GM18502 (cell line): Measurements from ENCODE around the gene UQCC5.

Experiments
- ATAC-seq: cut with Tn5 transposase; IDR thresholded peaks from one replicate; pipeline ENCODE4 v1.9.1; 2021; ENCODE audit warnings: mild to moderate bottlenecking; ENCODE audit not compliant: unreplicated experiment, poor library complexity

UQCC5 gene

DNA sequence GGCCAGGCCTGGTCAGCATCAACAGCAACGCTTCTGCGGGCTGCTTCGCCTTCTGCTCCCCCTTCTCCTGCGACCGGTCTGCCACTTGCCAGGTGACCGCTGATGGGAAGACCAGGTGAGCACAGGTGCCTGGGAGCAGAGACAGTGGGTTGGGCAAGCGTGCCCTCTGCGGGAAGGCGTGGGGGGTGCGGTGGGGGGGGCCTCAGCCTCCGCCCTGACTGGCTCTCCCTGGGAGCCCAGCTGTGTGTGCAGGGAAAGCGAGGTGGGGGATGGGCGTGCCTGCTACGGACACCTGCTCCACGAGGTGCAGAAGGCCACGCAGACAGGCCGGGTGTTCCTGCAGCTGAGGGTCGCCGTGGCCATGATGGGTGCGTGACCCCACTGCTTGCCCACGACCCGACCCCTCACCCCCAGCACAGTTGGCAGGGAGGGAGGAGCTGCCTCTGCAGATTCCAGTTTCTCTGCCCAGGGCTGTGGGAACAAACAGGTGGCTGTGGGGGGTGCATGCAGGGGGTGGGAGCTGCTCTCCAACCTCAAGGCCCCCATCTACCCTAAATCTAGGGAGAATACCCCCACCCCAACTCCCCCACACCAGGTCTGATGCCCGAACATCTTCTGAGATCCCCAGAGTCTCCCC lies 32.5 kb upstream of the UQCC5 start:
- no peak for ATAC-seq

DNA sequence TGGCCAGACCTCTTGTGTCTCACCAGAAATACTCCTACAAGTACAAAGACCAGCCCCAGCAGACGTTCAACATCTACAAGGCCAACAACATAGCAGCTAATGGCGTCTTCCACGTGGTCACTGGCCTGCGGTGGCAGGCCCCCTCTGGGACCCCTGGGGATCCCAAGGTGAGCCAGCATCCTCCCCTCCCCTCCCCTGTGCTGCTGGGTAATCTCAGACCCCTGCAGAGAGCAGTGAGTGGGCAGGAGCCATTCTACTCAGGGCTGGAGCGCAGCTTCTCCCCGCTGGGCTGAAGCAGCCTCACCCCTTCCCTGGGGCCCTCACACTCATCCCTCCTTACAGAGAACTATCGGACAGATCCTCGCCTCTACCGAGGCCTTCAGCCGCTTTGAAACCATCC lies 31.4 kb upstream of the UQCC5 start:
- ATAC-seq, result no peak

DNA sequence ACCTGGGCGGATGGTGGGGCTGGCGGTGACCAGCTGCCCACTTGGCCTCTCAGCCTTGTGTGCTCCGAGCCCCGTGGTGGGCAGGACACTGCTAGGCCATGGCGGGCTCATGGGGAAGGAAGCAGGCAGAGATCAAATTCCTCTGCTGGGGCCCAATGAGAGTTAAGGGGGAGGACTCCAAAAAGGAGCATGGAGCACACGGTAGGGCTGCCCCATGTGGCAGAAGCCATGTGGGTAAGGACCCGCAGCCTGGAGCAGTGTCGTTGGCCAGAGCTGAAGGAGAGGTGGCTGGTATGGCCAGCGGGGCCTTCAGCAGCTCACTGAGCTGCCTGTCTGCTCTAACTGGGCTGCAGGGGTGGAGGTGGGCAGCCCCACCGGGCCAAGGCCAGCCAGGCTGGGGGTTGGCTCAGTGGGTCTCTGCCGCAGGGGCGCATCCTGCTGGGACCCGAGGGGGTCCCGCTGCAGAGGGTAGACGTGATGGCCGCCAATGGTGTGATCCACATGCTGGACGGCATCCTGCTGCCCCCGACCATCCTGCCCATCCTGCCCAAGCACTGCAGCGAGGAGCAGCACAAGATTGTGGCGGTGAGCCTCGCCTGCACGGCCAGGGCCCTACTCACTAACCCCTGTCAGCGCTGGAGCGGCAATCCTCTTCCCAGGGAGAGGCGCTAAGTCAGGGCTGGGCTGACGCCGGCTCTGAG lies 30.0 kb upstream of the UQCC5 start:
- no peak for ATAC-seq

DNA sequence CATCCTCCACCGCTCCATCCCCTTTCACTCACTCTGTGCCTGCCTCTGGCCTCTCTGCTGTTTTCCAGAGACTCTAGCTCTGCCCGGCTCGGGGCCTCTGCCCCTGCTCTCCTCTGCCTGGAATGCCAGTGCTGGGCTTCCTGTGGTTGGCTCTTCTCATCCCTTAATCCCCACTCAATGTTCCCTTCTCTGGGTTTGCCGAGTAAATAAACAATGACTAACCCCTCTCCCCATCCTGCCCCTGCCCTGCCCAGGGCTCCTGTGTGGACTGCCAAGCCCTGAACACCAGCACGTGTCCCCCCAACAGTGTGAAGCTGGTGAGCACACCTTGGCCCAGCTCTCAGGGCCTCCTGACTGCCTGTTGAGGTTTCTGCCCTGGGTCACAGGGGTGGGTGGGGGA lies 29.0 kb upstream of the UQCC5 start:
- ATAC-seq, result no peak

DNA sequence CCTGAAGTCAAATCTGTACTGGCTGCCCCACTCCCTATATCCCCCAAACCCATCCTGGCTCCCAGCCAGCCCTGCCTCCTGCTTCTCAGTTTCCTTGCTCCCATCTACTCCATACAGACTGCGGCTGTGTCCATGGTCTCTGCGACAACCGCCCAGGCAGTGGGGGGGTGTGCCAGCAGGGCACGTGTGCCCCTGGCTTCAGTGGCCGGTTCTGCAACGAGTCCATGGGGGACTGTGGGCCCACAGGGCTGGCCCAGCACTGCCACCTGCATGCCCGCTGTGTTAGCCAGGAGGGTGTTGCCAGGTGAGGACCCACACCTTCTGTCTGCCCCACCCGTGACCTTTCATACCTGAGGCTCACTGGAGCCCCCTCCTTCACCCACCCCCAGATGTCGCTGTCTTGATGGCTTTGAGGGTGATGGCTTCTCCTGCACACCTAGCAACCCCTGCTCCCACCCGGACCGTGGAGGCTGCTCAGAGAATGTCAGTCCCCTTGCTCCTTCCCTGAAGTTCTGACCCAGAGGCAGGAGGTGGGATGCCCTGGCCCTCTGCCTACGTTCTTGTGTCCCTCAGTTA lies 26.6 kb upstream of the UQCC5 start:
- no peak for ATAC-seq

DNA sequence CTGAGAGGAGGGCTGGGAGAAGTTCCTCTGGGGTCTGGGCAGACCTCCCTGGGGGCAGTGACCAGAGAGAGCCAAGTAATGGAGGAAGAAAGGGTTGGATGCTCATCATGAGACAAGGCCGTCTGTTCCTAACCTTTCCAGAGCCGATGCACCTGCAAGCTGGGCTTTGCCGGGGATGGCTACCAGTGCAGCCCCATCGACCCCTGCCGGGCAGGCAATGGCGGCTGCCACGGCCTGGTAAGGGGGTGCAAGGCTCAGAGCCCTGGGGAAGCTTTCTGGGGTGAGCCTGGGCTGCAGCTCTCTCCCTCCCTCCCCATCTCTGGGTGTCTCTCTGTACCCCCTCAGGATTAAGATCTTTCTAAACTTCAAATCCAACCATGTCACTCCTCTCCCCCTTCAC lies 24.9 kb upstream of the UQCC5 start:
- no peak for ATAC-seq

DNA sequence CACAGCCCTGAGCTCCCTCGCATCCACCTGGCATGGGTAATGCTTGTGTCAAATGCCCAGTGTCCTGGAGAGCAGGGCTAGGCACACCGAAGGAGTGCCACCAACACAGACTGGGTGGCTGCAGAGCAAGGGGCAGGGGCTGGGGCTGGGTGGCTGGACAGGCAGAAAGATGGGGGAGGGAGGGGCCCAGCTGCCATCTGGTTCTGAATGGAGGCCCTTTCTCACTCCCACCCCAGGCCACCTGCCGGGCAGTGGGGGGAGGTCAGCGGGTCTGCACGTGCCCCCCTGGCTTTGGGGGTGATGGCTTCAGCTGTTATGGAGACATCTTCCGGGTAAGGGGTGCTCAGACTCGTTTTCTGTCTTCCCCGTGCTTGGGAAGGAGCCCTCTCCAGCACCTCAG lies 24.3 kb upstream of the UQCC5 start:
- no peak for ATAC-seq

DNA sequence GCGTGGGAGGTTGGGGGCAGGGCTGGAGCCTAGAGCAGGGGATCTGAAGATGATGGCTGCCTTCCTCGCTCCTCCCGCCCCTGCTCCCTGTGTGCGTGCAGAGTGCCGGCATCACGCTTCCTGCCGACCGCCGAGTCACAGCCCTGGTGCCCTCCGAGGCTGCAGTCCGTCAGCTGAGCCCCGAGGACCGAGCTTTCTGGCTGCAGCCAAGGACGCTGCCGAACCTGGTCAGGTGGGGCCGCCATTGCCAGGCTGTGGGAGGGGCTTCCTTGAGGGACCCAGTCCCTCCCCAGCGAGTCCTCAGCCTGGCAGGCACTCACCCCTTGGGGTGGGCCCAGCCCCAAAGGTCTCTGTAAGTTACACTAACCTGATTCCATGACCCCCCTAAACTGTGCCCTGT lies 23.7 kb upstream of the UQCC5 start:
- no peak for ATAC-seq

DNA sequence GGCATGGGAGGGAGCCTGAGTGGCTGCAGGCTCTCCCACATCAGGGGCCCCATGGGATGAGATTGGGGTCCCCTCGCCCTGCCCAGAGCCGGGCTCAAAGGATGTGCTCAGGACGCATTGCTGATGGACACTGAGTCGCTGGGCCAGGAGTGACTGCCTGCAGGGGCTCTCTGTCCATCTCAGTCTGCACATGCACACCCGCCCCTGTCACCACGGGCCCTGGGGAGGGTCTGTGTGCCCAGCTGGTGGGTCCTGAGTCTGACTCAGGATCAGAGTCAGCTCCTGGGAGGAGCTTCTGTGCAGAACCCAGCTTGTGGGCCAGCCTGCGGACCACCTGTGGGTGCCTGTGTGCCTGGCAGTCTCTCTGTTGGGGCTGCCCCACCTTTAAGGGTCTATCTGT lies 23.1 kb upstream of the UQCC5 start:
- ATAC-seq, result no peak

DNA sequence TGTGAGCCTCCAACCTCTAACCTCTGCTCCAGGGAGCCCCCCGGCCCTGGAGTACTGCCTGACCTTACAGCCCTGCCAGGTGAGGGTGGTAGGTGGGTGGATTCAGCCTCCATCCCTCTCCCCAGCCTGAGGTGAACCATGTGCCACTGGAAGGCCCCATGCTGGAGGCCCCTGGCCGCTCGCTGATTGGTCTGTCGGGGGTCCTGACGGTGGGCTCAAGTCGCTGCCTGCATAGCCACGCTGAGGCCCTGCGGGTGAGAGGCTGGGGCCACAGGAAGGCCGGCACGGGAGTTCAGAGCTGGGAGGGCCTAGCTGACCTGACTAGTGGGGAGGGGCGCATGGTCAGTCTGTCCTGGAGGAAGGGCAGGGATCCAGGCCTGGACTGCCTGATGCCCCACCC lies 21.8 kb upstream of the UQCC5 start:
- no peak for ATAC-seq

DNA sequence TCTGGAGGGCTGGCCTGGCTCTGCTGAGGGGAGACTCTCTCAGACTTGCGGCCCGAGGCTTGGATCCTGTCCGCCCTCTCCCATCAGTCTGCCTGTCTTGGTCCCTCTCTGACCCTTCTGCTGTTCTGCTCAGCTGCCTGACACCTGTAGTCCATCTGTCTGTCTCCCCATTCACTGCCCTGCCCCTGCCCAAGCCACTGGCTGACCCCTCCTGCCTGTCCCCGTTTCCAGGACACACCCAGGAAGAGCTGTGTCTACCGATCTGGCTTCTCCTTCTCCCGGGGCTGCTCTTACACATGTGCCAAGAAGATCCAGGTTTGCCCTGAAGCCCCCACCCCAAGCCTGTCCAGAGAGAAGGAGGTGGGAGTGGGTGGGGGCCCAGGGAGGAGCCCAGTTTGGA lies 21.2 kb upstream of the UQCC5 start:
- ATAC-seq, result no peak

DNA sequence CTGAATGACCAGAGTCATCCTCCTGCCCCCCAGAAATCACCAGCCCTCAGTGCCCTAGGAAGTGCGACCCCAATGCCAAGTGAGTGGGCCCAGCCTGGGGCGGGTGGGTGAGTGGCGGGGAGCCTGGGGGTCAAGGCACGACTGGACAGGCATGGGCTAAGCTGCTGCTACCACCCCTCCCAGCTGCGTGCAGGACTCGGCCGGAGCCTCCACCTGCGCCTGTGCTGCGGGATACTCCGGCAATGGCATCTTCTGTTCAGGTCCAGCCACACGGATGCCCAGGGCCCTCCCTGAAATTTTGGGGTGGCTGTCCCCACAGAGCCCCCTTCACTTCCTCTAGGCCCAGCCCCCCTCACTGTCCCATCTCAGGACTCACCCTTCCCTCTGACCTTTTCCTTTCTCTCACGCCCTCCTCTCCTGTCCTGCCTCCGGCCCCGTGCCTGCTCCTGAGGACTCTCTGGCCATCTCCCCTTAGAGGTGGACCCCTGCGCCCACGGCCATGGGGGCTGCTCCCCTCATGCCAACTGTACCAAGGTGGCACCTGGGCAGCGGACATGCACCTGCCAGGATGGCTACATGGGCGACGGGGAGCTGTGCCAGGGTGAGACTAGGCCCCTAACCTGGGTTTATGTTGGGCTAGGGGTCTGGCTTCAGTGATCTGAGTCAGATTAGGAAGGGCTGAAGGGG lies 19.8 kb upstream of the UQCC5 start:
- no peak for ATAC-seq

DNA sequence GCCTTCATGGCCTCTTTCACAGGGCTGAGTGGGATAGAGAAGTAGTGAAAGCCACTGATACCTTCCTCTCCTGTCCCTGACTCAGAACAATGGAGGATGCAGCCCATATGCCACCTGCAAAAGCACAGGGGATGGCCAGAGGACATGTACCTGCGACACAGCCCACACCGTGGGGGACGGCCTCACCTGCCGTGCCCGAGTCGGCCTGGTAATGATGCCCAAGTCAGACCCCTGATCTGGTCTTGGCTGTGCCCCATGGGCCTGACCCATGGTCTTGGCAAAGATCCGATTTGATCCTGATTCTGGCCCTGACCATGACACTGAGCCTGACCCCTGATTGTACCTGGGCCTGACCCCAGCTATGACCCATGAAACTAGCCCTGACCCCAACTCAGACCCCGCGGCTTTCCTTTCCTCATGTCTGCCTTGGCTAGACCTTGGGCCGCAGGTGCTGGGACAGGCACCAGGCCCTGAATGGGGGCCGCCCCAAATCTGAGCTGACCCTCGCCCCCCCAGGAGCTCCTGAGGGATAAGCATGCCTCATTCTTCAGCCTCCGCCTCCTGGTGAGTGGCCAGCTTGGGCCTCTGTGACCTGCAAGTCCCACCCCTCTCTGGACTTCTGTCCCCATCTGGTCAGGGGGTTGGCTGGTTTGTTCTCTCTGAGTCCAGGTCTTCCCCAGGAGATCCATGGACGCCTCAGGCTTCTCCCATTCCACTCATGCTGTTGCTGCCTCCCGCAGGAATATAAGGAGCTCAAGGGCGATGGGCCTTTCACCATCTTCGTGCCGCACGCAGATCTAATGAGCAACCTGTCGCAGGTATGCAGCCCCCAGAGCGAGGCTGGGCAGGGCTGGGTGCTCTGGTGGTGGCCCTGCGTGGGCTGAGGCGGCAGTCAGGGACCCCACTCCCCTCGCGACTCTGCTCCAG lies 18.3 kb upstream of the UQCC5 start:
- ATAC-seq, result no peak

DNA sequence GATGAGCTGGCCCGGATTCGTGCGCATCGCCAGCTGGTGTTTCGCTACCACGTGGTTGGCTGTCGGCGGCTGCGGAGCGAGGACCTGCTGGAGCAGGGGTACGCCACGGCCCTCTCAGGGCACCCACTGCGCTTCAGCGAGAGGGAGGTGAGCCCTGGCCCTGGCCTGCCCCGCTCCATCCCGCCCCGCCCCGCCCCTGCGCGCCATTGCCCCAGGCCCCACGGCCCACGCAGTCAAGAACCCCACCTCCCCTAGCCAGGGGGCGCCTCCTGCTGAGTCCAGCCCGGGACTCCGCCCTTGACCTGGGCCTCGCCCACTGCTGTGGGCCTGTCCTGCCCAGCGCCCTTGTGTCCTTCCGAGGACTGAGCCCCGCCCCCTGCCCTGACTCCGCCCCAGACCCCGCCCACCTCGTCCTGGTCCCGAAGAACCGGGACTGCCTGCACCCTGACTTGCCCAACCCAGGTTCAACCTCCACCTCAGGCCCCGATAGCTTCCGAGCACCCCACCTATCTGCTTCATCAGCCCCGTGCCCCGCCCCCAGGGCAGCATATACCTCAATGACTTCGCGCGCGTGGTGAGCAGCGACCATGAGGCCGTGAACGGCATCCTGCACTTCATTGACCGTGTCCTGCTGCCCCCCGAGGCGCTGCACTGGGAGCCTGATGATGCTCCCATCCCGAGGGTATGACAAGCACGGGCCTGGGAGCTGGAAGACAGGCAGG lies 17.5 kb upstream of the UQCC5 start:
- no peak for ATAC-seq

DNA sequence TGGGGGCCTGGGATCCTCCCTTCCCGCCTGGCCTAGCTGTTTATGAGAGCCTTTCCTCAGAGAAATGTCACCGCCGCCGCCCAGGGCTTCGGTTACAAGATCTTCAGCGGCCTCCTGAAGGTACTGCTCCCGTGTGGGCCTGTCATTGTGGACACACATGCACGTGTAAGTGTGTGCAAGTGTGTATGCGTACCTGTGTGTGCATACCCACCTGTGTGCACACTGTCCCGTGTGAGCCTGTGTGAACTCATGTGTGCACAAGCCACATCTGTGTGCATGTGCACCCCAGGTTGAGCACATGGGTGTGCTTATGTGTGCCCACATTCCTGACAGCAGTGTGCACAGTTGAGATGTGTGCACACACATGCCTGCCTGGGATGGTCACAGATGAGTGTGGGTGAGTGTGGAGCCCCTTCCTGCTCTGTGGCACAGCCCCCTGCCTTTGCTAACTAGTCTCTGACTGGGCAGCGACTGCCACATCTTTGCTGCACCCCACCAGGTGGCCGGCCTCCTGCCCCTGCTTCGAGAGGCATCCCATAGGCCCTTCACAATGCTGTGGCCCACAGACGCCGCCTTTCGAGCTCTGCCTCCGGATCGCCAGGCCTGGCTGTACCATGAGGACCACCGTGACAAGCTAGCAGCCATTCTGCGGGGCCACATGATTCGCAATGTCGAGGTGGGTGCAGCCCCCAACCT lies 16.8 kb upstream of the UQCC5 start:
- no peak for ATAC-seq

DNA sequence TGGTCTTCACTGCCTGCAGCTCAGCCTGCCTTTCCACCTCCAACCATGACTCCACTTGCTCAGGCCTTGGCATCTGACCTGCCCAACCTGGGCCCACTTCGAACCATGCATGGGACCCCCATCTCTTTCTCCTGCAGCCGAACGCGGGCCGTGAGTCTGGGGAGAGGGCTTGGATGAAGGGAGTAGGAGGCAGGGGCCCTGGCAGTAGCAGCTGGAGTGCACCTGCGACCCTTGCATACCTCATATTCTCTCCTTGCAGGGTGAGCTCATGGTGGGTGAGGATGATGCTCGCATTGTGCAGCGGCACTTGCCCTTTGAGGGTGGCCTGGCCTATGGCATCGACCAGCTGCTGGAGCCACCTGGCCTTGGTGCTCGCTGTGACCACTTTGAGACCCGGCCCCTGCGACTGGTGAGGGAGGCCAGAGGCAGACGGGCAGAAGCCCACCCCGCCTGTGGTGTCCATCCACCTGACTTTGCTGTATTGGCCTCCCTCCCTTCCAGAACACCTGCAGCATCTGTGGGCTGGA lies 16.2 kb upstream of the UQCC5 start:
- ATAC-seq, result no peak

DNA sequence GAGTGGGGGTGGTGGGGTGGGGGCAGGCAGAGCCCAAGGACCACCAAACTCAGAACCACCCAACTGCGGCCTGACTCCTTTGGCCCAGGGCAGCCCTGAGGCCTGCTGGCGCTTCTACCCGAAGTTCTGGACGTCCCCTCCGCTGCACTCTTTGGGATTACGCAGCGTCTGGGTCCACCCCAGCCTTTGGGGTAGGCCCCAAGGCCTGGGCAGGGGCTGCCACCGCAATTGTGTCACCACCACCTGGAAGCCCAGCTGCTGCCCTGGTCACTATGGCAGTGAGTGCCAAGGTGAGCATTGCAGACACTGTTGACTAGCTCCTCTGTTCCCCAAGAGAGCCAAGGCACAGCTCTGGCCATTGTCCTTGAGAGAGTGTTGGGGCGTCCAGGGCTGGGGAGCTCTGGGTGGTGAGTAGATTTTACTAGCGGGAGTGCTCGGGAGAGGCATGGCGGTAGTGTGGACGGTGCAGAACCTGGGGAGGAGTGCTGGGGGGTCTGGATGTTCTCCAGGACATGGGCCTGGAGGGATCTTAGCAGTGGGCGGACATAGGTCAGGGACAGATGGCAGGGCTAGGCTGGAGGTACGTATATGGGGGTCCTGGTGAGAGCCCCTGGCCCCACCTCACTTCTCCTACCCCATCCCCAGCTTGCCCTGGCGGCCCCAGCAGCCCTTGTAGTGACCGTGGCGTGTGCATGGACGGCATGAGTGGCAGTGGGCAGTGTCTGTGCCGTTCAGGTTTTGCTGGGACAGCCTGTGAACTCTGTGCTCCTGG lies 15.5 kb upstream of the UQCC5 start:
- no peak for ATAC-seq

DNA sequence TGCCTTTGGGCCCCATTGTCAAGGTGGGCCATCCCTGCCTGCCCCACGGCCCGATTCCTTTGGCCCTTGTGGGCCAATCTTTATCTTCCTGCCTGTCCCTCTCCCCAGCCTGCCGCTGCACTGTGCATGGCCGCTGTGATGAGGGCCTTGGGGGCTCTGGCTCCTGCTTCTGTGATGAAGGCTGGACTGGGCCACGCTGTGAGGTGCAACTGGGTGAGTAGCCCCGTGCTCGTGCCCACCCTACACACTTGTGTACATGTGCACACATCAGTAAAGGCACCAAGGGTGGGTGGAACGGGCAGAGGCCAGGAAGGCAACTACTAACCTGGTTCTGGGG lies 14.9 kb upstream of the UQCC5 start:
- ATAC-seq, result no peak
